ENCODE data around the gene TAF10. TPM values are rescaled to one million over a fixed set of nuclear protein-coding genes. Genes with fewer than 3 reads are reported as not detected.

The TAF10 gene
- total RNA-seq, 3 donors from 2014 or later, result 84.0 to 135 (median 115) TPM

- H3K4me3 ChIP-seq, result peak overlapping the region; percentile 83
- peaks cover 25% of the 10 kb centered on the region for H3K4me1 ChIP-seq (ENCODE audit: low read depth)
- H3K36me3 ChIP-seq (ENCODE audit: low read depth), result no peaks in the 10 kb centered on the region
- intact Hi-C loops (cut with DNase I, micrococcal nuclease), result no loop called here
- H3K9me3 ChIP-seq, result no peaks in the 10 kb centered on the region
- ATAC-seq (peak; percentile 0), DNase-seq (peak; percentile 52 to 80 (median 77))
- TF ChIP-seq, protein P1, sequence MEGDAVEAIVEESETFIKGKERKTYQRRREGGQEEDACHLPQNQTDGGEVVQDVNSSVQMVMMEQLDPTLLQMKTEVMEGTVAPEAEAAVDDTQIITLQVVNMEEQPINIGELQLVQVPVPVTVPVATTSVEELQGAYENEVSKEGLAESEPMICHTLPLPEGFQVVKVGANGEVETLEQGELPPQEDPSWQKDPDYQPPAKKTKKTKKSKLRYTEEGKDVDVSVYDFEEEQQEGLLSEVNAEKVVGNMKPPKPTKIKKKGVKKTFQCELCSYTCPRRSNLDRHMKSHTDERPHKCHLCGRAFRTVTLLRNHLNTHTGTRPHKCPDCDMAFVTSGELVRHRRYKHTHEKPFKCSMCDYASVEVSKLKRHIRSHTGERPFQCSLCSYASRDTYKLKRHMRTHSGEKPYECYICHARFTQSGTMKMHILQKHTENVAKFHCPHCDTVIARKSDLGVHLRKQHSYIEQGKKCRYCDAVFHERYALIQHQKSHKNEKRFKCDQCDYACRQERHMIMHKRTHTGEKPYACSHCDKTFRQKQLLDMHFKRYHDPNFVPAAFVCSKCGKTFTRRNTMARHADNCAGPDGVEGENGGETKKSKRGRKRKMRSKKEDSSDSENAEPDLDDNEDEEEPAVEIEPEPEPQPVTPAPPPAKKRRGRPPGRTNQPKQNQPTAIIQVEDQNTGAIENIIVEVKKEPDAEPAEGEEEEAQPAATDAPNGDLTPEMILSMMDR (IDR thresholded peaks at IDR 0.05), result no peak
Observed at GRCh38 chr11:6611092-6611962, 689 bp downstream of the TAF10 start.

GRCh38 chr11:6610591-6610990, 1.4 kb downstream of the TAF10 start:
- intact Hi-C loops (cut with DNase I, micrococcal nuclease), result no loop called here
- Histone ChIP-seq H3K9me3 (no peaks in the 10 kb centered on the region), H3K4me3 (no peak overlapping the region), H3K4me1 (ENCODE audit: low read depth) (peaks cover 33% of the 10 kb centered on the region), H3K36me3 (ENCODE audit: low read depth) (no peaks in the 10 kb centered on the region)
- TF ChIP-seq, protein P1 (IDR thresholded peaks at IDR 0.05), result no peak
- DNase-seq (peak in 1 of 3 donors; percentile 56), ATAC-seq (no peak)

DNA sequence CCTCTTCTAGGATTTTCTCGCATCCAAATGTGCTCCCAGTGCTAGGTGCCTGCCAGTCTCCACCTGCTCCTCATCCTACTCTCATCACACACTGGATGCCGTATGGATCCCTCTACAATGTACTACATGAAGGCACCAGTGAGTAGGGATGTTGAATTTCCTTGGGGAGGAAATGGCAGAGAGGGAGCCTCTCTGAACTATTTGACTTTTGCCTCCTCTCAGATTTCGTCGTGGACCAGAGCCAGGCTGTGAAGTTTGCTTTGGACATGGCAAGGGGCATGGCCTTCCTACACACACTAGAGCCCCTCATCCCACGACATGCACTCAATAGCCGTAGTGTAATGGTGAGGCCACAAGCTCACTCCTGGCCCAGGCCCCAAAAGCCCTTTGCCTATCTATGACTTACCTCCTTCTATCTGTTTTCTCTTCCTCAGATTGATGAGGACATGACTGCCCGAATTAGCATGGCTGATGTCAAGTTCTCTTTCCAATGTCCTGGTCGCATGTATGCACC, 2.5 kb downstream of the TAF10 start:
- ATAC-seq (no peak), DNase-seq (peak in 1 of 3 donors; percentile 2)
- H3K9me3 ChIP-seq, result no peaks in the 10 kb centered on the region
- H3K4me3 ChIP-seq, result no peak overlapping the region
- peaks cover 34% of the 10 kb centered on the region for H3K4me1 ChIP-seq (ENCODE audit: low read depth)
- TF ChIP-seq, protein P1 (IDR thresholded peaks at IDR 0.05), result no peak
- H3K36me3 ChIP-seq (ENCODE audit: low read depth), result no peaks in the 10 kb centered on the region
- intact Hi-C loops (cut with DNase I, micrococcal nuclease), result loop anchor here in 1 of 2 donors (10.0 kb wide), 1 partner anchor 75 kb away; the partner anchor contains the start of gene MRPL17

- ATAC-seq, result no peak
- DNase-seq, result peak in 1 of 3 donors; percentile 8
- intact Hi-C loops (cut with DNase I, micrococcal nuclease), result loop anchor here in 1 of 2 donors (10.0 kb wide), 1 partner anchor 76 kb away; the partner anchor contains the start of gene MRPL17
- TF ChIP-seq, protein P1 (IDR thresholded peaks at IDR 0.05), result no peak
- Histone ChIP-seq H3K9me3 (no peaks in the 10 kb centered on the region), H3K4me3 (no peak overlapping the region), H3K4me1 (ENCODE audit: low read depth) (peaks cover 34% of the 10 kb centered on the region), H3K36me3 (ENCODE audit: low read depth) (no peaks in the 10 kb centered on the region)
Observed at GRCh38 chr11:6608726-6609501, 3.1 kb downstream of the TAF10 start.

- Histone ChIP-seq H3K4me1 (ENCODE audit: low read depth) (peaks cover 34% of the 10 kb centered on the region), H3K9me3 (no peaks in the 10 kb centered on the region), H3K4me3 (no peak overlapping the region), H3K36me3 (ENCODE audit: low read depth) (no peaks in the 10 kb centered on the region)
- ATAC-seq, result no peak
- TF ChIP-seq, protein P1 (IDR thresholded peaks at IDR 0.05), result no peak
- intact Hi-C loops (cut with DNase I, micrococcal nuclease), result loop anchor here in 1 of 2 donors (10.0 kb wide), 1 partner anchor 77 kb away; the partner anchor contains the start of gene MRPL17
- peak in 1 of 3 donors; percentile 9 for DNase-seq
Observed at GRCh38 chr11:6608011-6608410, 4.0 kb downstream of the TAF10 start.

Data from mucosa of descending colon (tissue), 3 donors.